DMS 273 (cell line): ENCODE results near the gene LINC01488.

Source experiments
- DNase-seq: peaks from one replicate; lab custom pipeline; 2025; ENCODE audit not compliant: unreplicated experiment; lab: John Stamatoyannopoulos, UW

The LINC01488 gene

GRCh38 chr11:69481393-69481844 lies at the start of gene LINC01488:
TSS of gene LINC01488 (plus strand) at chr11:69481663.
- DNase-seq = no peak

GRCh38 chr11:69431893-69432738 lies 49.3 kb upstream of the LINC01488 start:
- no peak for DNase-seq

GRCh38 chr11:69433741-69434140 lies 47.7 kb upstream of the LINC01488 start:
- DNase-seq = no peak

- DNase-seq = no peak
These were observed 47.0 kb upstream of the LINC01488 start for GRCh38 chr11:69434471-69434931.

- DNase-seq = no peak
These were observed 46.1 kb upstream of the LINC01488 start for GRCh38 chr11:69435161-69435986.

- no peak for DNase-seq
These were observed 45.2 kb upstream of the LINC01488 start for GRCh38 chr11:69436041-69436982.

- DNase-seq = no peak
These were observed 44.2 kb upstream of the LINC01488 start for GRCh38 chr11:69437001-69437875.

- no peak for DNase-seq
These were observed 43.6 kb upstream of the LINC01488 start for GRCh38 chr11:69437876-69438205.

- DNase-seq = no peak
These were observed 43.1 kb upstream of the LINC01488 start for GRCh38 chr11:69438286-69438920.

GRCh38 chr11:69439127-69439526 lies 42.3 kb upstream of the LINC01488 start:
- DNase-seq = no peak

- no peak for DNase-seq
These were observed 41.6 kb upstream of the LINC01488 start for GRCh38 chr11:69439651-69440464.

GRCh38 chr11:69440876-69441275 lies 40.6 kb upstream of the LINC01488 start:
- DNase-seq = no peak

GRCh38 chr11:69442012-69442806 lies 39.3 kb upstream of the LINC01488 start:
- DNase-seq = no peak

GRCh38 chr11:69442807-69443137 lies 38.7 kb upstream of the LINC01488 start:
- no peak for DNase-seq

- DNase-seq = peak; percentile 93
These were observed 38.1 kb upstream of the LINC01488 start for GRCh38 chr11:69443138-69443967.

- DNase-seq = no peak
These were observed 37.5 kb upstream of the LINC01488 start for GRCh38 chr11:69443968-69444364.
